Neural cell (in vitro differentiated cells): ENCODE results near the gene CELA2A. TPM values are rescaled to one million over a fixed set of nuclear protein-coding genes. Genes with fewer than 3 reads are reported as not detected.

Experiments used
- H2AFZ ChIP-seq: fragments of 200-600, 300-800 bp; sonication (generic), shearing (Covaris generic); 2 replicates; pipeline ENCODE4 v1.6.0; 2014; ENCODE audit warnings: low read depth, mild to moderate bottlenecking, antibody characterized with exemption, low read length, moderate library complexity
- H3F3A ChIP-seq: fragments of 200-600 bp; shearing (Covaris generic); 2 replicates; pipeline ENCODE4 v1.6.1; 2016; ENCODE audit warnings: mild to moderate bottlenecking, moderate library complexity, mixed read lengths, antibody characterized with exemption, low read length; ENCODE audit not compliant: insufficient read depth, poor library complexity, severe bottlenecking
- H3K27ac ChIP-seq: fragments of 200-600, 300-800 bp; sonication (generic), shearing (Covaris generic); 2 replicates; pipeline ENCODE4 v1.5.1; 2014; ENCODE audit warnings: mild to moderate bottlenecking, low read length, moderate library complexity
- H3K27me3 ChIP-seq: fragments of 300-800, 200-600 bp; sonication (generic), shearing (Covaris generic); 2 replicates; pipeline ENCODE4 v1.6.0; 2014; ENCODE audit warnings: mild to moderate bottlenecking, low read depth, low read length, moderate library complexity; ENCODE audit not compliant: insufficient read depth
- H3K36me3 ChIP-seq: fragments of 300-800, 200-600 bp; sonication (generic), shearing (Covaris generic); 2 replicates; pipeline ENCODE4 v1.5.1; 2014; ENCODE audit warnings: mild to moderate bottlenecking, antibody characterized with exemption, low read length, moderate library complexity; ENCODE audit not compliant: insufficient read depth
- H3K4me2 ChIP-seq: fragments of 300-800, 200-600 bp; sonication (generic), shearing (Covaris generic); 2 replicates; pipeline ENCODE4 v1.6.0; 2014; ENCODE audit warnings: mild to moderate bottlenecking, low read length
- H3K4me3 ChIP-seq: fragments of 300-800, 200-600 bp; sonication (generic), shearing (Covaris generic); 2 replicates; pipeline ENCODE4 v1.5.1; 2014; ENCODE audit warnings: mild to moderate bottlenecking, low read length, moderate library complexity
- H3K79me2 ChIP-seq: fragments of 200-600 bp; shearing (Covaris generic); replicated peaks from 2 replicates; pipeline ENCODE4 v1.6.0; 2014; ENCODE audit warnings: mild to moderate bottlenecking, low read length, moderate library complexity; ENCODE audit not compliant: insufficient read depth
- H3K9ac ChIP-seq: fragments of 300-800, 200-600 bp; sonication (generic), shearing (Covaris generic); 2 replicates; pipeline ENCODE4 v1.6.1; 2016; ENCODE audit warnings: mild to moderate bottlenecking, low read length, mixed read lengths
- H3K9me2 ChIP-seq: fragments of 200-600 bp; shearing (Covaris generic); 2 replicates; pipeline ENCODE4 v1.6.1; 2016; ENCODE audit warnings: mild to moderate bottlenecking, low read length, mixed read lengths; ENCODE audit not compliant: insufficient read depth
- H3K9me3 ChIP-seq: fragments of 200-600, 300-800 bp; sonication (generic), shearing (Covaris generic); 2 replicates; pipeline ENCODE4 v1.6.1; 2016; ENCODE audit warnings: mild to moderate bottlenecking, mixed run types, low read length, moderate library complexity, mixed read lengths
- H4K20me1 ChIP-seq: fragments of 200-600 bp; shearing (Covaris generic); 2 replicates; pipeline ENCODE4 v1.6.1; 2016; ENCODE audit warnings: mild to moderate bottlenecking, mixed run types; ENCODE audit not compliant: insufficient read depth
- CTCF ChIP-seq: fragments of 450-650 bp; IDR thresholded peaks from 2 replicates; pipeline ENCODE4 v1.5.1; 2014; ENCODE audit warnings: antibody characterized with exemption, mild to moderate bottlenecking, moderate library complexity; ENCODE audit not compliant: poor library complexity, severe bottlenecking
- EP300 ChIP-seq: fragments of 450-650 bp; conservative IDR thresholded peaks from 2 replicates; pipeline ENCODE4 v1.6.1; 2014; ENCODE audit warnings: antibody characterized with exemption, mild to moderate bottlenecking, moderate library complexity; ENCODE audit not compliant: poor library complexity, severe bottlenecking
- EZH2 ChIP-seq: fragments of 200-600, 300-800 bp; shearing (Covaris generic), sonication (generic); IDR thresholded peaks from 2 replicates; pipeline ENCODE4 v1.6.1; 2014; ENCODE audit warnings: antibody characterized with exemption, low read length, borderline replicate concordance, mild to moderate bottlenecking; ENCODE audit not compliant: insufficient read depth, poor library complexity, severe bottlenecking
- MXI1 ChIP-seq: fragments of 450-650 bp; conservative IDR thresholded peaks from 2 replicates; pipeline ENCODE4 v1.6.1; 2014; ENCODE audit warnings: antibody characterized with exemption, mild to moderate bottlenecking; ENCODE audit not compliant: poor library complexity, severe bottlenecking
- POLR2AphosphoS5 ChIP-seq: IDR thresholded peaks from 2 replicates; pipeline ENCODE4 v1.6.1; 2012
- RAD21 ChIP-seq: fragments of 450-650 bp; conservative IDR thresholded peaks from 2 replicates; pipeline ENCODE4 v1.6.1; 2014; ENCODE audit warnings: antibody characterized with exemption, mild to moderate bottlenecking, moderate library complexity
- REST ChIP-seq: IDR thresholded peaks from 2 replicates; pipeline ENCODE4 v1.6.1; 2012; ENCODE audit warnings: borderline replicate concordance
- SMC3 ChIP-seq: fragments of 450-650 bp; conservative IDR thresholded peaks from 2 replicates; pipeline ENCODE4 v1.6.1; 2014; ENCODE audit warnings: antibody characterized with exemption, mild to moderate bottlenecking, moderate library complexity; ENCODE audit not compliant: poor library complexity
- TAF1 ChIP-seq: IDR thresholded peaks from 2 replicates; pipeline ENCODE4 v1.6.1; 2012; ENCODE audit warnings: low read depth
- polyA plus RNA-seq: library from polyadenylated mRNA; depleted of rRNA; stranded (reverse); fragments of >200 nt; gene quantifications from 2 replicates; pipeline ENCODE4 v1.2.3, GENCODE V29; 2014

The CELA2A gene
- polyA plus RNA-seq, 1 donor from 2014 or later: not detected

DNA sequence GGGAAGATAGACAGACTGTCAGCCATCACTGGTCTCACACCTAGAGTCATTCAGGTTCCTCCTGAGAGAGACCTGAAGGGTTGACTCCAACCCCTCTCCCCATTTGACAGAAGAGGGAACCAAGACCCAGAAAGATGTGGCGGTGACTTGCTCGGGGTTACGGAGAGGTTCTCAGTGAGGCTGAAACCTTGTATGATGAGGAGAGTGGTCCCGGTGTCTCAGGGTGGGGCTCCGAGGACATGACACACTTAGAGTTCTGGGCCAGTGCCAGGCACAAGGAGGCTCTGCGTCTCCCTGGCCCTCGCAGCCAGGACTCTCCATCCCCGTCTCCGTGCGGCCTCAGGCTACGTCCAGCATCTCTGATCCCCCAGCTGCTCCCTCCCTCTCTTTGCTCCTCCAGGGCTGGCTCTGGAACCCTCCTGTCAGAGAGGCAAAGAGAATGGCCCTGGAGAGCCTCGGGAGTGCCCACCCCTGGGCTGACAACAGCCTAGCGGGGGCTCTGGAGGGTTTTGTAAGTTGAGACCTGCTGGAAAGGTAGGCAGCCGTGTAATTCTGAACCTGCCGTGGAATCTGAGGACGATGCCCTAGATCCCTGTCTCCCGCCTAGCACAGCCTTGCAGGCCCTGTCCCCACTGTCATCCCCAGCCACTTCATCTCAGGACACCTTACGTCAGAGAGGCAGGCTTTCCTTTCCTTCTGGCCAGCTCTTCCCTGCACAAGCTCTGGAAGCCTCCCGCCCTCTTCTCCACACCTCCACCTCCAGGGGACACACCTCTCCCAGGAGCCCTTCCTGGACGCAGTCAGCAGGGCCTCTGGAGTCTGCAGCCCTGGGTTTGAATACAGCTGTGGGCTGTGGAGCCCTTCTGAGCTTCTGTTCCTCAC lies 42.7 kb upstream of the CELA2A start:
- Histone ChIP-seq H2AFZ (no peak overlapping the region), H3K4me3 (no peak overlapping the region), H3F3A (no peaks in the 10 kb centered on the region), H3K9me2 (no peaks in the 10 kb centered on the region), H3K79me2 (no peaks in the 10 kb centered on the region), H3K27ac (no peak overlapping the region), H3K9ac (no peak overlapping the region), H3K36me3 (no peaks in the 10 kb centered on the region), H3K4me2 (no peak overlapping the region), H3K9me3 (no peaks in the 10 kb centered on the region), H4K20me1 (no peaks in the 10 kb centered on the region), H3K27me3 (no peaks in the 10 kb centered on the region)
- TF ChIP-seq RAD21 (no peak), POLR2AphosphoS5 (no peak), EZH2 (no peak), SMC3 (no peak), EP300 (no peak), REST (no peak), CTCF (no peak), MXI1 (no peak), TAF1 (no peak)

GRCh38 chr1:15414445-15414983 lies 42.0 kb upstream of the CELA2A start:
- no peaks in the 10 kb centered on the region for H3K79me2 ChIP-seq
- TF ChIP-seq MXI1 (no peak), SMC3 (no peak), EZH2 (no peak)

More at GRCh38 chr1:15414445-15414983, 42.0 kb upstream of the CELA2A start:
- Histone ChIP-seq H3F3A (no peaks in the 10 kb centered on the region), H3K27me3 (no peaks in the 10 kb centered on the region), H3K9ac (no peak overlapping the region), H2AFZ (no peak overlapping the region), H3K4me2 (no peak overlapping the region), H3K9me2 (no peaks in the 10 kb centered on the region), H3K4me3 (no peak overlapping the region), H3K36me3 (no peaks in the 10 kb centered on the region), H3K9me3 (no peaks in the 10 kb centered on the region), H4K20me1 (no peaks in the 10 kb centered on the region), H3K27ac (no peak overlapping the region)
